Stimulated activated CD8-positive, alpha-beta memory T cell treated with anti-CD3 and anti-CD28 coated beads, Interleukin-4, amount 100 ng/mL, for 48 hours (primary cell): Measurements from ENCODE around the gene LPAR3.
"Not testable (repeated sequence)": the region's sequence is repeated elsewhere in the genome, so short reads cannot be mapped to it uniquely, and the experiment has no call there.

Source experiments
- DNase-seq: peaks from one replicate; pipeline ENCODE4 v3.0.0-alpha.2; 2020

LPAR3 gene, protein sequence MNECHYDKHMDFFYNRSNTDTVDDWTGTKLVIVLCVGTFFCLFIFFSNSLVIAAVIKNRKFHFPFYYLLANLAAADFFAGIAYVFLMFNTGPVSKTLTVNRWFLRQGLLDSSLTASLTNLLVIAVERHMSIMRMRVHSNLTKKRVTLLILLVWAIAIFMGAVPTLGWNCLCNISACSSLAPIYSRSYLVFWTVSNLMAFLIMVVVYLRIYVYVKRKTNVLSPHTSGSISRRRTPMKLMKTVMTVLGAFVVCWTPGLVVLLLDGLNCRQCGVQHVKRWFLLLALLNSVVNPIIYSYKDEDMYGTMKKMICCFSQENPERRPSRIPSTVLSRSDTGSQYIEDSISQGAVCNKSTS

DNA sequence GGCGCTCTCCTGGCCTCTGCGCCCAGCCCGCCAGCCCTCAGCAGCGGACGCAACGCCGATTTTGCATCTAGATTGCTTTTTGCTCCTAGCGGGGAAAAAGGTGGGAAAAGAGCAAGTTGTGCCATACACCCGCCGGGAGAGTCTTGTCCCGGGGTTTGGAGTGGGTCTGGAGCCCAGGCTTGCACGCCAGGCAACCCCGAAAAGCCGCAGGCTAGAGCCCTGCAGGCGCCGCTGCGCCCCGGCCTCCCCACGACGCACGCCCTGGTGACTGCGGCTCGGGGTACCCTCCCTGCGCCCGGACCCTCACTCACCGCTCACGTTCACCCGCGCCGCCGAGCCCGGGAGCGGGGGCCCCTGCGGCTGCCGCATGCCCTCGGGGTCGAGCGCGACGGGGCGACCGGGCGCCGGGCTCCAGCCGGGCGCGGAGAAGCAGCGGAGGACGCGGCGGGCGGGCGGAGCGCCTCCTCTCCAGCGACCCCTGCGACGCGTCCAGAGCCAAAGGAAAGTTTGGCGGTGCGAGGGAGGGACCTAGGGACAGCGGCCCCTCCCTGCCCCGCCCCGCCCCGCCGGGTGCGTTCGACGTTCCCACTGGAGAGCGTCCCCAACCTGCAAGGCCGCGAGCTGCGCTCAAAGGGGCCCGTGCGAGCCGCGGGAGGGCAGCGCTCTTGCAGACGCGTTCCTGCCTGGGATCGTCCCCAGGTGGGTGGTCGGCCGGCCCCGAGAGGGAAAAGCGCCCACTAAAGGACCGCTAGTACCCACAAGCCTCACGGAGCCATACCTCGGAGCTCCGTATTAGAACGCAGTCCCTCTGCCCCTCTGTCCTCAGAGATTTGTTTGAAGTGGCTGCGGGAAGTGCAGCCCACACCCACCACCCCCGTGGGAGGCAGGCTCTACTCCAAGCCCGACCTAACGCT lies at the start of gene LPAR3:
TSS of gene LPAR3 (minus strand) at position 502 of the 914 bp plus-strand sequence. CDS start 27,086 bp downstream, outside the sequence.
- peak; percentile 48 for DNase-seq

DNA sequence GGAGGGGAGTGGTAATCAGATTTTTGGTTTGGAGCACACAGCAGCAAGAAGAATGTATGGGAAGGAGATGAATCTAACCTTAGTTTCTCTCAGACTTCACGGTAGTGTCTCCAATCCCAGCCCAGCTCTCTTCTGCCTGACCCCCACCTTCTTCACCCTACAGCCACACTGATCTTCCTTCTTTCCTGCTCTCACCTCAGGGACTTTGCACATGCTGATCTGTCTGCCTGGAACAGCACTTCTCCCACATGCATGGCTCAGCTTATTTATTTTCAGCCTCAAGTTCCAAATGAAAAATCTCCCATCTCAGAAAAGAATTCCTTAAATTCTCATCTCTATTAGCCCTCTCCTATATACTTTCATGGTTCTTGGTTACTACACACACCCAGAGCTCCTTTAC lies 48.8 kb upstream of the LPAR3 start:
- DNase-seq: no peak

DNA sequence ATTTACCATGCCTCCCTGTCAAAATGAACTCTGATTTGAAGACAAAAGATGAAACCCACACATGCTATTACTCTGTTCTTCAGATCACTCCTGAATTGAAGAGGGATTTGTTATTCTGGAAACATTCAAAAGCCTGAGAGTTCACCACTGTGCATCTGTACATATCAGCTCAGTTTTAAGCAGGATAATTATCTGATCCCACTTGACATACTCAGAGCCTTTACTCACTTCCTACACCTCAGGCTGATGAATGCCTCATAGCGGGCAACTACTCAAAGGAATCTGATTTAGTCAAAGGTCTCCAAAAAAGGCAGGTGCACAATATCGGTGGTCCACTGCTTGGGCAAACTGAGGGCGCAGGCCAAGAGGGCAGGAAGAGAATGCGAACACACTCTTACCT lies 47.5 kb upstream of the LPAR3 start:
- DNase-seq: no peak

DNA sequence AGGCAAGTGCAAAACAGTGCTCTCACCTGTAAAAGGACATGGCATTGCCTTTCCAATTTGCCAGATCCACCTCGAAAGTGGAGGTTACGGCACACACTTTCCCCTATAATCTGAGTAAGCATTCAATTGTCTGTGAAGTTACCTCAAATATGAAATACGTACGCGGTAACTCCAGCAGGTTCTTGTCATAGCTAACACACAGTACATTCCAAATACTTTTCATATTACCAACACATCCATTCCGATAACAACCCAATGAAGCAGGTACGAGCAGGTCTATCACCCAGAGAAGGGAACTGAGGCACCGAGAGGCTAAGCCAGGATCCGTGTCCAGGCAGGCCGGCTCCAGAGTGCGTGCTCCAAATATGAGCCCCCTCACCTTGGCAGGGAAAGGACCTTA lies 46.8 kb upstream of the LPAR3 start:
- DNase-seq: no peak

DNA sequence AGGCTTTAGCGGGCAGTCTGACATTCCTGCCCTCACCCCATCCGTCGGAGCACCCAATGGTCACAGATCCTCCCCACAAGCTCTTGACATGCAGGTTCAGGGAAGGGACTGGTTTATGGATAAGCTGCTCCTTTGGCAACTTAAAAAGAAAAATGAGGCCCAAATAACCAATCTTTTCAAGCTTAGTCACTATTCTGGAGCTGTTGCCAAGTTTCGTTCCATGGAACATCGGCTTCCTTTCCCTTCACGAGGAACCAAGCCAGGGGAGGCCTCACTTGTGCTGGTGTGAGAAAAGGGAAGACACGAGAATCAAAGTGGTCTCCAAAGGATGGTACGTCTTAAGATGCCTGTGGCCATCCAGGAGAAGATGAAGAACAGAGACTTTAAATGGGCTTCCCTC lies 46.1 kb upstream of the LPAR3 start:
- DNase-seq: no peak

DNA sequence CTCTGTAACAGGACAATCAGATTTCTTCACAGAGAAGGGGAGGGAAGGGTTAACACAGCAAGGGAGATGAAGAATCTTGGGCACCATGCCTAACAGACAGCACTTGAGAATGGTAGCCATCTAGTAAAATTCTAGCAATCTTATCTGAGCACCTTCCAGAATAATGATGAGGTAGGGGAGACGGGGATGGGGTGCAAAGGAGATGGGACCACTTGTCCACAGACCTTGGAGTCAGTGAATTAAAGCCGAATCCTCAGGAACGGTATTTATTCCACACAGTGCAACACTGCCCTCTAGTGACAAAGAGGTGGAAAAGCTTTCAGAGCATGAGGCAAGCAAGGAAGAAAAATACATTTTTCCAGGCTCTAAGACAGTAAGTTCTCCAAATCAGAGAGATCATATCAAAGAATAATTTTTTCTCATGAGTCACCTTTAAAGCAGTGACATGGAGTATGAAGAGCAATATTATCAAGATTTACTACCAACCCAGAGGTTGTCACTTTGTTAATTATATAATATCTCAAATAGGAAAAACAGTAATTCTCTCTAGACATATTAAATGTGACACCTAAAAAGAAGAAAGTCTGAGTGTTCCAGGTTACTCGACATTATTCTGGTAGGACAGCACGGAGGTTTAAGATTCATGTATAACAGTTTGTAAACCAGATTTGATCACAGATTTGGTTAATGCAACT lies 43.3 kb upstream of the LPAR3 start:
- no peak for DNase-seq

DNA sequence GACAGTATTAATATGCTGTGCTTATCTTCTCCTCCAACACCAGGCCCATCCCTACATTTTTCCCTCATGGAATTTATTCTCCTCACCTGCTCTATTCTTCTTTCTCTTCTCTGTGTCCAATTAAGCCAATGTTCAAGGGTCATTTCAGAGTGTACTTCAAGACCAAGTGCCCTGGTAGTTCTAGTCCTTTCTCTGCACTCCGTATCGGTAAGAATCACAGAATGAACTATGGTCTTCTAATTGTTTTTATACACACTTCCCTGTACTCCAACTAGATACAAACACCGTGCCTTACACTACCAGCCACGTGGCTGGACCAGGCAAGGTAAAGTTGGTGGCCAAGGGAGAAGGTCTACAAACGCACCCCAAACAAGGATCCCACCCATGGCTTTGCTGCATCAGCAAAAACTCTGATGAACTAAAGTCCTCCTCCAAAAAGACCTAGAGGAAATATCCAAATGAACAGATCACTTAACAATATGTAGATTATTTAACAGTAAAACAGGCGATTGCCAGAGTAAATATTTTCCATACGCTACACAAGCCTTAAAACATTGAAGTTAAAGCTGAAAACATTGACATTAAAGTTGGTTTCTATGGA lies 40.1 kb upstream of the LPAR3 start:
- no peak for DNase-seq

DNA sequence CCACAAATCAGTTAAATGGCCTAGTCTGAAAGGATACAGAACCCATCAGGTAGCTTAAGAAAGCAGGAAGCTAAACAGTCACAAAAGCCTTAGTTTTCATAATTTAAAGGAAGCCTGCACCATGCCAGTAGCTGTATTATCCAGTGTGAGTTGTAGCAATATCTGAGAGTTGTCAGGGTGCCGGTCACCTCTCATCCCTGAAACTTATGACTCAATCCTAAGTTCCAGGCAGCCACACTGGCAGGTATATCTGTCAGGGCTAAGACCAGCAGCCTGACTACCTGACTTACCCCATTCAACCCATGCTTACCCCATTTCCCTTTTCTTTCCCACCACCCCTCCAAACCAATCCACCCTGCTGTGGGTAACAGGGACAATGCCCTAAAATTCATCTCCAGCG lies 37.8 kb upstream of the LPAR3 start:
- DNase-seq: no peak

DNA sequence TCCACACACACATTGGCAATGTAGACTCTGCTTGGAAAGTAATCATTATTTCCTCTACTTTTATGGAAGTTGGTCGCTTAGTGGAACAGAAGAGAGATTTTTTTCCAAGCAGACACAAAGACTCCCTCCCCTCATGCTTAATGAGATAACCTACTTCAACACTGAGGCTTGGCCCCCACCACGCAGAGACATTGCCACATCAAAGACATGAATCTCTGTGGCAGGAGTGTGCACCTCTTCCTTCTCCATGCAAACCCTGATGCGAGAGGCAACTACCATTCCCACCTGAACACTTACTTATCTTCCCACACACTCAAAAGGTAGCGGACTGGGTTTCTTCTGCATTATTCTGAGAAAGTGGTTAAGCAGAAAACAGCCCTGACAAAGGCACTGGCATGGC lies 37.3 kb upstream of the LPAR3 start:
- no peak for DNase-seq

DNA sequence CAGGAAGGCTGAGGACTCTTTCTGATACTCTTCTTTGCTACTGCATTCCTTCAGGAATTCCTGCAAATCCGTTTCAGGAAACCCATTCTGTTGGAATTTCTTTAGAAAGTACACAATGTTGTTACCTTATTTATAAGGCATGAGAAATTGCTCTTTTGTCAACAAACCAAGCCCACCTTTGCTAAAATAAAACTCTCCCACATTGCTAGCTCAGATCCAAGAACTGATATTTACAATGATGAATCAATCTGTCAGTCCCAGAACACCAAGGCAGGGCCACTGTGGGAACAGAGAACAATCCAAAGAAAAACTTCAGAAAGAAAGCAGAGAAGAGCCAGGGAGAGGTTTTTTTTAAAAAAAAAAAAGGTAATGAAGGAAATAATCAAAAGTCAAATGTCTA lies 36.6 kb upstream of the LPAR3 start:
- DNase-seq: no peak

DNA sequence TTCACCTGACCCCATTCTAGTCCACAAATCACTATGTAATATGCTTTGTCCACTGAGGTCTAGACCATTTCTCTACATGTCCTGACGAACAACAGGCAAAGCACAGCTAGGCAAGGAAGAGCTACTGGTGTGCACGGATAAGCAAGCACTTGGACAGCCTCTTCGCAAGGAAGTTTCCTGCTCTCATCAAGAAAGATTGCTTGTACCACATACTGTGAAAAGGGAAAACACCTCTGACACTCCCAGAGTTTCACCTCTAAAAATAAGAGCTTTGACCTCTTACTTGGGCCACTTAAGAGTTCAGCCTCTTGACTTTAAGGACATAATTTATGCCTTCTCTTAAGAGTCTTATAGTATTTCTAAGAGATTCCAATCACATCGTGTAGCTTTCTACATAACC lies 36.0 kb upstream of the LPAR3 start:
- DNase-seq: no peak

DNA sequence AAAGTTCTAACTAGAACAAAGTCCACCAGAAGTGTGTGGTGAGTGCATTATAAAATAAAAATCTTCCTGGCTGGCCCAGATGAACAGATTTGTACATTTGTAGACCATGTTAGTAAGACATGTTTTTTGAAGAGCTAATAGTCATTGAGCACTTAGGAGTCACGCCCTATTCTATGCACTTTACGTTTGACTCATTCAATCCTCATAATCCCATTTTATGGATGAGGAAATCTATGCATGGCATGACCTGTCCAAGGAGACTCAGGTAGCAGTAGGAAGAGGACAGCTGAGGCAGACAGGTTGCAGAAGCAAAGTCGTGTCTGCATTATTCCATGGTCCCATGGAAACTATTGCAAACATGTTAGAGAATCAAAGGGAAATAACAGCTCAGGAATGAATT lies 30.3 kb upstream of the LPAR3 start:
- no peak for DNase-seq

DNA sequence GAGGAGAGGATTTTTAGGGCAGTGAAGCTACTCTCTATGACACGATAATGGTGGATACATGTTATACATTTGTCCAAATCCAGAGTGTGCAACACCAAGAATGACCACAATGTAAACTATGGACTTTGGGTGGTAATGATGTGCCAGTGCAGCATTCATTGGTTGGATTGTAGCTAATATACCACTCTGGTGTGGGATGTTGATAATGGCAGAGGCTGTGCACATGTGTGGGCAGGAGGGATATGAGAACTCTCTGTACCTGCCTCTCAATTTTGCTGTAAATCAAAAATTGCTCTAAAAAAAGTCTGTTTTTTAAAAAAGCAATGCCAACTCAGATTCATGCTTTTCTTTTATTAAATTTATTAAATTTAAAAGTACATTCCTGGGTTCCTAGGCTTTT lies 27.2 kb upstream of the LPAR3 start:
- no peak for DNase-seq

DNA sequence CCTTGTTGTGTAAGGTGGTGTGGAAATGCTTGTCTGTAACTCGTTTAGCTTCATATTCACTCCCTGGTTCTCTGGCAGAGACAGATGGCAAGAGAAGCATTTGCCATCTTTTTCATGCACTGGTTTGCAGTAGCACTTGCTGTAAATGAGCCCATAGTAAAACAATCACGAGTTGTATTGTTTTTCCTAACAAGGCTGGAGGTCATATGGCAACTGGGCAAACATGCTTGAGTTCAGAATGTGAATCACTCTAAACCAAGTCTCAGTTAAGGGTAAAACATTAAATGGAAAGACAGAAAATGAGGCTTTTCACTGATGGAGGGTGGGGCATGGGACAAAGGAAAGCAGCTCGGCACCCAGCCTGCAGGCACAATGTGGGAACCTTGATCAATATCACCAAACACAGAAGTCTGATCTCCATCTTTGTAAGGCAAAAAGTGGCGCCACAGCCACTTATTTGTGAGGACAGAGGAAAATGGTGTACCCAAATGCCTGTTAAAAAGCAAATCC lies 26.5 kb upstream of the LPAR3 start:
- no peak for DNase-seq

DNA sequence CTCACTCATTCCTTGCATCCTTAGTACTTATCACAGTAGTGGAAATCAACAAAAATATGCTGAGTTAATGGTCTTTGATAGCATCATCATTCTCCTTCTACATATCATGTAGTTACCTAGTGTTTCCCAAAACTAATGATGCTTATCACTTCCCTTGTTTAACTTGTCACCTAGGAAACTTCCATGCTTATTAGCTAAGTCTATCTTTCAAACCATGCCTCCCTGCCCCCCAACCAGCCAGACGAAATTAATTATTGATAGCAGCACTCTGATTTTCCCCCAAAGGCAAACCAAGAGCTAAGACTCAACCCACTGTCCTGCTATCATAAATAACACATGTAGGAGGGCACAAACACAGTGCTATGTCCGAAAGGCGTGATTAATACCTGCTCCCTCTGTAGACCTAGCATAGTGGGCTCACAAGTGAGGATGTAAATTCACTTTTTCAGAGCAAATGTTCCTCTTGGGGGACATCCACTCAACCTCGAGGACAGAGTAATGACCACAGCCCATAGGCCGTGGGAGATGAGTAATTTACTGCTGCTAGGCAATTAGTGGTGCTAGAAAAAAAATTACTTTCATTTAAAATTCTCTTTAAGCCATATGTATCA lies 25.8 kb upstream of the LPAR3 start:
- DNase-seq: no peak

DNA sequence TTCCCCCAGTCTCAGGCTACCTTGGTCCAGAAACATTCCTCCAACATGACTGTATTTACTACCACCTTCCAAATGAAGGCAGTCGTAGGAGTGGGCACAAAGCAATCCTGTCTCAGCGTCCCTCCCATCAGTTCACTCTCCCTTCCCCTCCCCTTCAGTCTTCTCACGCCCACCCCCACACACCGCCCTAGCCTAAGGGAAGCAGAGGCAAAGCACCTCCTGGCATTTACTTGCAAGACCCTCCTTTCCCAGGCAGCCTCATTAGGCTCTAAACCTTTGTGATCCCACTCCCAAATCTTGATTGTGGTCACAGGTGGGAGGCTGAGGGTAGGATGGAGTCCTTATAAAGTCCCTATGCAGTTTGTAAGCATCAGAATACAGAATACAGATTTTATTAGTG lies 23.9 kb upstream of the LPAR3 start:
- no peak for DNase-seq

DNA sequence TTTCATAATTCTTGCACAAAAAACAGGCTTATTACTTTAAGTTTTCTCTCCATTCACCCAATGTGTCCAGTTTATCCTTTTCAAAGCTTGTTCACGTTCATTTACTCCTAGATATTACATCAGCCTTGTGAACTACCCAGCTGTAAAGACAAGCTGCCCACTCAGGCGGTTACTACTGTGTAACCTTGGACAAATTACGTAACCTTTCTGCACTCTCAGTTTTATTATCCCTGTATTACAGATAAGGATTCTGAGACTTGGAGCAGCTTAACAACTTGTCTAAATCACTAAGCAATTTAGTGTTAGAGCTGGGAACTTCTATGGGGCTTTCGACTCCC lies 20.5 kb upstream of the LPAR3 start:
- no peak for DNase-seq

DNA sequence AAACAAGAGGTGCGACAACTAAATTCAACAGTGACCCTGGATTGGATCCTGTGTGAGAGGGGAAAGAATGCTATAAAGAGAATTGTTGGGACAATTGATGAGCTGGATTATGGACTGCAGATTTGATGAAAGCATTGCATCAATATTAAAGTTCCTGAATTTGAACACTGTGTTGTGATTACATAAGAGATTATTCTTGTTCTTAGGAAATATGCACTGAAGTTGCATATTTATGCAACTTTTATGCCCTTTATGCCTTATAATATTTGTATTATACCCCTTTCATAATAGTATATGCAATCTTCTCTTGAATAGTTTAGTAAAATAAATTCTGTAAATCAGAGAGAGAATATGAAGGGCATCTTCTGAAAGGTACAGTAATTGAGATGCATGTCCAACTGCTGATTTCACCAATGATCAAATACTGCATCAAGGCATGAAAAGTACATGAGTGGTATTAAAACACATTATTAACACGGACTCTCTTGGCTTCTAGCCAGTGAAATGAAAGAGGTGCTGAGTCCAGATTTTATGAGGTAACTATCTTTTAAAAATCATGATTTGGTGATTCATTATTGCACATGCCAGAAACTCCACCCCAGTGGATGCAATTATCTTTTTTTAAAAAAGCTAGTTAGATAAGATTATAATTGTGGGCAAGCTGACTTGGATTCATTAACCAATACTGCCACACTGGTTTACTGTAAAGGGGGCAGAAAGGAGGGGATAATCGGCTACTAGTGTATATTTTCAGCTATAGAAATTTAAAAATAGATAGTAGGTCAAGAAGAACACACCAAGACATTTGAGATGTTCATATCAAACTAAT lies 19.9 kb upstream of the LPAR3 start:
- no peak for DNase-seq

DNA sequence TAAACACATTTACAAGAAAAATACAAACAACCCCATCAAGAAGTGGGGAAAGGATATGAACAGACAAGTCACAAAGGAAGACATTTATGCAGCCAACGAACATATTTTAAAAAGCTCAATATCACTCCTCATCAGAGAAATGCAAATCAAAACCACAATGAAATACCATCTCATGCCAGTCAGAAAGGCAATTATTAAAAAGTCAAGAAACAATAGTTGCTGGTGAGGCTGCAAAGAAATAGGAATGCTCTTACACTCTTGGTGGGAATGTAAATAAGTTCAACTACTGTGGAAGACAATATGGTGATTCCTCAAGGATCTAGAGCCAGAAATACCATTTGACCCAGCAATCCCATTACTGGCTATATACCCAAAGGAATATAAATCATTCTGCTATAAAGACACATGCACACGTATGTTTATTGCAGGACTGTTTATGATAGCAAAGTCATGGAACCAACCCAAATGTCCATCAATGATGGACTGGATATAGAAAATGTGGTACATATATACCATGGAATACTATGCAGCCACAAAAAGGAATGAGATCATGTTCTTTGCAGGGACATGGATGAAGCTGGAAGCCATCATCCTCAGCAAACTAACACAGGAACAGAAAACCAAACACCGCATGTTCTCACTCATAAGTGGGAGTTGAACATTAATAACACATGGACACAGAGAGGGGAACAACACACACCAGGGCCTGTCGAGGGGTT lies 15.9 kb upstream of the LPAR3 start:
- not testable (repeated sequence) for DNase-seq

DNA sequence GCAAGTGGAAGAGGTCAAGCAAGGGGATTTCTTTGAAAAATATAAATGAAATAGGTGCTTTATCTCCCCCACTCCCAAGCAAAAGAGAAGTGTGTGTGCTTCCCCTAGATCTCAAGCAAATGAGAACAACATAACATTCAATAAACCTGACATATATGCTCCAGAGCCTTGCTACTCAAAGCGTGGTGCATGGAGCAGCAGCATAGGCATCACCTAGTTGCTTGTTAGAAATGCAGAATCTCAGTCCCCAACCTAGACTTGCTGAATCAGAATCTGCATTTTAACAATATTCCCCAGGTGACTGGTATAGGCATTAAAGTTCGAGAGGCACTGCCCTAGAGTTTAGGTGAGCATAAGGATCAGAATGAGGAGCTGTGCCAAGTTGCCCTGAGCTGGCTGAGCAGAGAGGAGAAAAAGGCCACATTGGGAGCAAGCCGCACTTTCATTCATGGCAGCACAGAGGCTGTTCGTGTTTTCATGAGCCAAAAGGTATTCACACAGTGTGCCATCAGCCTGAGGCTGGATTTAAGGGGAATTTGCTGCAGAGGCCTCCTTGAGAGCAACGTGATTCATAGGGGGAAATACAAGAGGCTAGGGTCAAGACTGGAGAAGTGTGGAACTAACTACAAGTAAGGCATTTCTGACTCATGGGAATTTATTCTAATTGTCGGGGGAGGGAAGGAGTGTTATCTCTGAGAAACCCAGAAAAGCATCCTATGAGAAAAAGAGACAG lies 14.3 kb upstream of the LPAR3 start:
- DNase-seq: no peak
